Right cardiac atrium (tissue), 5 donors: ENCODE data around the gene ARMH3. TPM values are rescaled to one million over a fixed set of nuclear protein-coding genes. Genes with fewer than 3 reads are reported as not detected.
"Not testable (repeated sequence)": the region's sequence is repeated elsewhere in the genome, so short reads cannot be mapped to it uniquely, and the experiment has no call there.

Experiments used
- ATAC-seq, 2 donors: fragments of 200-7000 bp; cut with Tn5 transposase; one replicate each; pipeline versions ENCODE4 v1.8.0 to v1.9.1; 2020; ENCODE audit warnings: moderate library complexity in 2 of 2, mild to moderate bottlenecking in 1 of 2
- DNase-seq, 3 donors: peaks; one replicate each; pipeline ENCODE4 v3.0.0-alpha.2; 2020
- H3K27ac ChIP-seq: one replicate; pipeline ENCODE4 v1.5.1; 2013; ENCODE audit warnings: mild to moderate bottlenecking, low read length, control low read depth, moderate library complexity
- H3K27me3 ChIP-seq: one replicate; pipeline ENCODE4 v1.6.1; 2013; ENCODE audit not compliant: control insufficient read depth, insufficient read depth
- H3K4me1 ChIP-seq: one replicate; pipeline ENCODE4 v1.6.1; 2013; ENCODE audit warnings: low read length; ENCODE audit not compliant: control insufficient read depth, insufficient read depth
- H3K4me3 ChIP-seq: one replicate; pipeline ENCODE4 v1.5.1; 2013; ENCODE audit warnings: low read length, control low read depth
- H3K9me3 ChIP-seq: one replicate; pipeline ENCODE4 v1.6.1; 2013; ENCODE audit warnings: low read length; ENCODE audit not compliant: control insufficient read depth
- WGBS: extraction: QIAGEN DNeasy Blood & Tissue Kit; methylation state at CpG from one replicate; pipeline ENCODE4 v1.1.7; 2013; 5-methylcytosine and 5-hydroxymethylcytosine counted together
- intact Hi-C, 4 donors: fragments of 100-400 bp; cut with DNase I; formaldehyde crosslinking; loops; one replicate each; pipeline versions ENCODE4 v1.11.0 to v1.14.0; 2022 to 2023
- polyA plus RNA-seq: library from polyadenylated mRNA; stranded (reverse); fragments of 200-250 nt; gene quantifications from one replicate; pipeline ENCODE4 v1.2.3, GENCODE V29; 2013
- total RNA-seq, 4 donors: library from RNA; stranded (reverse); fragmentation: NEBNext Ultra II Directional; extraction: Animal tissue kit (Norgen Biotek cat#: 25700); gene quantifications; one replicate each; pipeline ENCODE4 v1.2.1, GENCODE V29; 2021
- donor health status: healthy with polysubstance abuse.
- donor health status: DM: no; HTN: yes; CAD: no.
- donor health status: DM: no; HTN: no; CAD: no.
- donor health status: DM: no; HTN: yes; CAD: no; lungs with severe emphysema.
- donor health status: DM: yes; HTN: yes; CAD: no.

The ARMH3 gene
- total and polyA plus RNA-seq, 5 donors: 38.1 to 87.3 (median 48.0) TPM

DNA sequence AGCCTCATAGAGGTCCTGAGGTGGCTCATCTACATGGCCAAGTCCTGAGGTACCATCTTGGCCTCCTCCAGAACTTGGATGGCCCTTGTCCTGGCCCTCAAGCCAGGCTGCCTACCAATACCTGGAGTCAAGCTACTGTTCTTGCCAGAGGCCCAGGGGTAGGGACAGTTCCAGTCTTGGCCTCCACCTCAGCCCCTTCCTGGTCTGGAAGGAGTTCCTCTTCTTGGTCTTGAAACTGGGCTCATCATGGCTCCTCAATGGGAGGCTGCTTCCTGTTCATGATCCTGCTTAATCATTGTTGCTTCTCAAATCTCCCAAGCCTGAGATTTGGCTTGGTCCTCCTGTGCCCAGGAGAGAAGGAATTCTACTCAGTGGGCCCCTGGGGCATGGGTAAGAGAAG, 13.1 kb upstream of the ARMH3 start:
- ATAC-seq (no peak), DNase-seq (no peak)
- intact Hi-C loops: no loop called here
- Histone ChIP-seq H3K4me3 (no peak overlapping the region), H3K27me3 (no peaks in the 10 kb centered on the region), H3K27ac (no peak overlapping the region), H3K9me3 (no peaks in the 10 kb centered on the region), H3K4me1 (peaks cover 12% of the 10 kb centered on the region)

DNA sequence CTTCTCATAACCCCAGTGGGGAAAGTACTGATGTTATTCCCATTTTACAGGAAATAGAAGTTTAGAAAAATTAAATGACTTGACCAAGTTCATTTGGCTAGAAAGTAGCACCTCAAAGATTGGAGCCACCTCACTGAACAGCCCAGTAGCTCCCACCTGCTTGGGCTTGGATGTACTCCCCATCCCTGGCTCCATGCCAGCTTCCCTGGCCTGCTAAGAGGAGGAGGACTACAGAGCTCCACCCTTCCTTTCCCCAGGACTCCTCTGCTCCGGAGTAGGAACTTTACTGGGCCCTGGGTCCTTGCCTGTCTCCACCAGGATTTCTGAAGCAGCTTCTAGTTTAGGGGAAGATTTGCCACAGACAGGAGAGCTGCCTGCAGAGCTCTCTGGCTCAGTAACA, 12.2 kb upstream of the ARMH3 start:
- no peak for ATAC-seq
- Histone ChIP-seq H3K4me1 (peaks cover 12% of the 10 kb centered on the region), H3K9me3 (no peaks in the 10 kb centered on the region), H3K27ac (no peak overlapping the region), H3K4me3 (no peak overlapping the region), H3K27me3 (no peaks in the 10 kb centered on the region)
- intact Hi-C loops: no loop called here
- WGBS: 28% methylated on average over 1 of the region's 1 CpG
- peak in 2 of 3 donors; percentile 57 to 70 for DNase-seq

DNA sequence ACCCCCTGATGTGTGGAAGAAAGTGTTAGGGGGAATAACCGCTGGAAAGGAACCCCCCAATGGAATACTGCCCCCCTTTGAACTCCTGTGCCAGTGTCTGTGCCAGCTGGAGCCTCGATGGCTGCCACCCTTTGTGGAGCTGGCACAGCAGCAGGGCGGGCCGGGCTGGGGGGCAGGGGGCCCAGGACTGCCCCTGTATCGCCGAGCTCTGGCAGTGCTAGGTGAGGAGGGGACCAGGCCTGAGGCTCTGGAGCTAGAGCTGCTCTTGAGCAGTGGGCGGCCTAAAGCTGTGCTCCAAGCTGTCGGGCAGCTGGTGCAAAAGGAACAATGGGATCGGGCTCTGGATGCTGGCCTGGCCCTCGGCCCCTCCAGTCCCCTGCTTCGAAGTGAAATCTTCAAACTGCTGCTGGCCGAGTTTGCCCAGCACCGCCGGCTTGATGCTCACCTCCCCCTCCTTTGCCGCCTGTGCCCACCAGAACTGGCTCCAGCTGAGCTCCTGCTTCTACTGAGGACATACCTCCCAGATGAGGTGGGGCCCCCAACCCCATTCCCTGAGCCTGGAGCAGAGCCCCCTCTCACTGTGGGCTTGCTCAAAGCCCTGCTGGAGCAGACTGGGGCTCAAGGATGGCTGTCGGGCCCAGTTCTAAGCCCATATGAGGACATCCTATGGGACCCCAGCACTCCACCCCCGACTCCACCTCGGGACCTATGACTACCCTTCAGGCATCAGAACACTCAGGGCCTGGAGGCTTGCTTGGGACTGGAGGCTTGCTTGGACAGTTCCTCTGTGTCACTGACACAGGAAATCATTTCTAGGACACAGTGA, 11.3 kb upstream of the ARMH3 start:
- intact Hi-C loops: no loop called here
- Histone ChIP-seq H3K27me3 (no peaks in the 10 kb centered on the region), H3K27ac (no peak overlapping the region), H3K4me3 (no peak overlapping the region), H3K9me3 (no peaks in the 10 kb centered on the region), H3K4me1 (peaks cover 12% of the 10 kb centered on the region)
- ATAC-seq (no peak), DNase-seq (no peak)
- WGBS: 87% methylated on average over 18 of the region's 18 CpGs

DNA sequence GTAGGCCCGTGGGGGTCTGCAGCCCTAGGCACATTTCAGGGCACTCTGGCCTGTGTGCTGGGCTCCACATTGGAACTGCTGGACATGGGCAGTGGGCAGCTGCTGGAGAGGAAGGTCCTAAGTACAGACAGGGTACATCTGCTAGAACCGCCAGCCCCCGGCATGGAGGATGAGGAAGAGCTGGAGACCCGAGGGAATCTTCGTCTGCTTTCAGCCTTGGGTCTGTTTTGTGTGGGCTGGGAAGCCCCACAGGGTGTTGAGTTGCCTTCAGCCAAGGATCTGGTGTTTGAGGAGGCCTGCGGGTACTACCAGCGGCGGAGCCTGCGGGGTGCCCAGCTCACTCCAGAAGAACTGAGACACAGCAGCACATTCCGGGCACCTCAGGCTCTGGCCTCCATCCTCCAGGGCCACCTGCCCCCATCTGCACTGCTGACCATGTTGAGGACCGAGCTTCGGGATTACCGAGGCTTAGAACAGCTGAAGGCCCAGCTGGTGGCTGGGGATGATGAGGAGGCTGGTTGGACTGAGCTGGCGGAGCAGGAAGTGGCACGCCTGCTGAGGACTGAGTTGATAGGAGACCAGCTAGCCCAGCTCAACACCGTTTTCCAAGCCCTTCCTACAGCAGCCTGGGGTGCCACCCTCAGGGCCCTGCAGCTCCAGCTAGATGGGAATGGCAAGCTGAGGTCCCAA, 10.6 kb upstream of the ARMH3 start:
- H3K27ac ChIP-seq: no peak overlapping the region
- intact Hi-C loops: no loop called here
- DNase-seq: no peak
- H3K4me3 ChIP-seq: no peak overlapping the region
- H3K27me3 ChIP-seq: no peaks in the 10 kb centered on the region
- H3K4me1 ChIP-seq: peaks cover 12% of the 10 kb centered on the region
- H3K9me3 ChIP-seq: no peaks in the 10 kb centered on the region
- ATAC-seq: no peak
- 84% methylated on average over 16 of the region's 16 CpGs for WGBS

DNA sequence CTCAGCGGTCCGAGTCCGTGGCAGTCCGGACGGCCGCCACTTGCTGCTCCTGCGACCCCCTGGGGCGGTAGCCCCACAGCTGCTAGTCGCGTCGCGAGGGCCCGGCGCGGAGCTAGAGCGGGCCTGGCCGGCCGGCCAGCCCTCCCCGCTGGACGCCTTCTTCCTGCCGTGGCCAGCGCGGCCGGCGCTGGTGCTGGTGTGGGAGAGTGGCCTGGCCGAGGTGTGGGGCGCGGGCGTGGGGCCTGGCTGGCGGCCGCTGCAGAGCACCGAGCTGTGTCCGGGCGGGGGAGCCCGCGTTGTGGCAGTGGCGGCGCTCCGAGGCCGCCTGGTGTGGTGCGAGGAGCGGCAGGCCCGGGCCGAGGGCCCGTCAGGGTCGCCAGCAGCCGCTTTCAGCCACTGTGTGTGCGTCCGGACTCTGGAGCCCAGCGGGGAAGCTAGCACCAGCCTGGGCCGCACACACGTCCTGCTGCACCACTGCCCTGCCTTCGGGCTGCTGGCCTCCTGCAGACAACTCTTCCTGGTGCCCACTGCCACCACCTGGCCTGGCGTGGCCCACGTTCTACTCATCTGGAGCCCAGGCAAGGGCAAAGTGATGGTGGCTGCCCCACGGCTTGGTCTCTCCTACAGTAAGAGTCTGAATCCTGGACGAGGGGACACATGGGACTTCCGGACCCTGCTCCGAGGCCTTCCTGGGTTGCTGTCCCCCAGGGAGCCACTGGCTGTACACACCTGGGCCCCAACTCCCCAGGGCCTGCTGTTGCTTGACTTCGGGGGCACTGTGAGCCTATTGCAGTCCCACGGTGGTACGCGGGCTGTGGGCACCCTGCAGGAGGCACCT, 9.8 kb upstream of the ARMH3 start:
- WGBS: 8% methylated on average over 63 of the region's 63 CpGs
- peak overlapping the region; percentile 88 for H3K27ac ChIP-seq
- peak overlapping the region; percentile 84 for H3K4me3 ChIP-seq
- peak; percentile 46 to 63 for ATAC-seq
- intact Hi-C loops: no loop called here
- H3K27me3 ChIP-seq: no peaks in the 10 kb centered on the region
- peaks cover 12% of the 10 kb centered on the region for H3K4me1 ChIP-seq
- peak; percentile 46 to 81 (median 78) for DNase-seq
- no peaks in the 10 kb centered on the region for H3K9me3 ChIP-seq

DNA sequence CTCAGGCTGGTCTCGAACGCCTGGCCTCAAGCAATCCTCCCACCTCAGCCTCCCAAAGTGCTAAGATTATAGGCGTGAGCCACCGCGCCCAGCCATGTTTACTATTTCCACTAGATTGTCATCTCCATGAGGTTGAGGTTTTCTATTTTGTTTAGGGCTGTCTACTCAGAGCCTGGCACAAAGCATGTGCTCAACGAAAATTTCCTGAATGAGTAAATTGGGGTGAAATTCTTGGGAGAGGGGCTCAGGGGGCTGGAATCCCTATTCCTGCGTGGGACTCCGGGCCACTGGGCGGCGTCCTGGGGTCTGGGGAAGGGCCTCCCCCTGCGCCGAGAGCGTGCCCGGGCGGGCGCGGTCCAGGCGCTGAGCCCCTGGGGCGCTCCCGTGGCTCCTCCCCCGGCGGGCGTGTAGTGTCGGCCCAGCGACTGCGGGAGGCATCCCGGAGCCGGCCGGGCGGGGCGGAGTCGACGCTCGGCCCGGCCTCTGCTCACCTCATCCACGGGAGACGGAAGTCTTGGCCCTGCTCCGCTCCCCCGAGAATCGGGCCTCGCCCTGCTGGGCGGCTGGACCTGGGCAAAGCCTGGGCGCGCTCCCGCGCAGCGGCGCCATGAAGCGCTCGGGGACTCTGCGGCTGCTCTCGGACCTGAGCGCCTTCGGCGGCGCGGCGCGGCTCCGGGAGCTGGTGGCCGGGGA, 9.0 kb upstream of the ARMH3 start, which contains the start of gene HPS6:
HPS6 (plus strand) TSS at position 482 of the 693 bp plus-strand sequence; CDS start at position 608, 126 bp downstream.
- peak; percentile 98 for ATAC-seq
- WGBS: 1% methylated on average over 61 of the region's 61 CpGs
- intact Hi-C loops: no loop called here

DNA sequence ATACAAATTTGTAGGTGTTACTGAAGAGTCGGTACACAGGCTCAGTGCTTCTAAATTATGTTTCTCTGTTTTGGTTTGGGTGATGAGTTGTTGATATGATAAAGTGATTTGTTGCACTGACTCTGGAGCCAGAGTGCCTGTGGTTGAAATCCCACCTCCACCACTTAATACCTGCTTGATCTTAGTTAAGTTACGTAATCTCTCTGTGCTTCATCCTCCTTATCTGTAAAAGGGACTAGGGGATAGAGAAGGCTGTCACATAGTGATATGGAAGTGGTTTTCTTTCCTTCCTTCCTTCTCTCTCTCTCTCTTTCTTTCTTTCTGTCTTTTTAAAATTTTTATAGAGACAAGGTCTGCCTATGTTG, 8.5 kb upstream of the ARMH3 start:
- no peak for ATAC-seq
- 51% methylated on average over 2 of the region's 2 CpGs for WGBS
- intact Hi-C loops: no loop called here
- Histone ChIP-seq H3K4me1 (peaks cover 12% of the 10 kb centered on the region), H3K27ac (peak overlapping the region; percentile 46), H3K4me3 (no peak overlapping the region), H3K9me3 (no peaks in the 10 kb centered on the region), H3K27me3 (no peaks in the 10 kb centered on the region)
- no peak for DNase-seq

More for the DNA sequence above, 9.0 kb upstream of the ARMH3 start, which contains the start of gene HPS6:
- DNase-seq: peak; percentile 95 to 98 (median 97)
- no peaks in the 10 kb centered on the region for H3K9me3 ChIP-seq
- peak within 1 kb of the TSS; percentile 88 for H3K27ac ChIP-seq
- H3K27me3 ChIP-seq: no peaks in the 10 kb centered on the region
- peak within 1 kb of the TSS; percentile 84 for H3K4me3 ChIP-seq
- peaks cover 12% of the 10 kb centered on the region for H3K4me1 ChIP-seq

DNA sequence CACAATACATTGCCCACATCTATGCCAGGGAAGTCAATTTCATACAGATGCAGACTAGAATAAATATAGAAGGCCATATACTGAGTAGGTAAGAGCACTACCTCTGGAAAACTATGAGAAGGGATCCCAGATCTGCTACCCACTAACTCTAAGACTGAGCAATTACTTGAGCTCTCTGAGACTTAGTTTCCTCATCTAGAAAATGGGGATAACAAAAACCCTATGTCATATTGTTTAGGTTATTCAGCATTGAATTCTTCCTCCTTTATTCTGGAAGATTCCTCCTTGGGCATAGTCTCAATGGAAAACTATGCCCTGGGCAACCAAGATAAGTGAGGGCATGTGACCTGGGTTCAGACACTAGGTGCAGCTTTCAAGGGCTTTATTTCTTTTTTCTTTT, 4.0 kb upstream of the ARMH3 start:
- Histone ChIP-seq H3K4me1 (no peaks in the 10 kb centered on the region), H3K27ac (no peak overlapping the region), H3K9me3 (no peaks in the 10 kb centered on the region), H3K27me3 (no peaks in the 10 kb centered on the region), H3K4me3 (no peak overlapping the region)
- ATAC-seq (no peak), DNase-seq (no peak)
- intact Hi-C loops: no loop called here

DNA sequence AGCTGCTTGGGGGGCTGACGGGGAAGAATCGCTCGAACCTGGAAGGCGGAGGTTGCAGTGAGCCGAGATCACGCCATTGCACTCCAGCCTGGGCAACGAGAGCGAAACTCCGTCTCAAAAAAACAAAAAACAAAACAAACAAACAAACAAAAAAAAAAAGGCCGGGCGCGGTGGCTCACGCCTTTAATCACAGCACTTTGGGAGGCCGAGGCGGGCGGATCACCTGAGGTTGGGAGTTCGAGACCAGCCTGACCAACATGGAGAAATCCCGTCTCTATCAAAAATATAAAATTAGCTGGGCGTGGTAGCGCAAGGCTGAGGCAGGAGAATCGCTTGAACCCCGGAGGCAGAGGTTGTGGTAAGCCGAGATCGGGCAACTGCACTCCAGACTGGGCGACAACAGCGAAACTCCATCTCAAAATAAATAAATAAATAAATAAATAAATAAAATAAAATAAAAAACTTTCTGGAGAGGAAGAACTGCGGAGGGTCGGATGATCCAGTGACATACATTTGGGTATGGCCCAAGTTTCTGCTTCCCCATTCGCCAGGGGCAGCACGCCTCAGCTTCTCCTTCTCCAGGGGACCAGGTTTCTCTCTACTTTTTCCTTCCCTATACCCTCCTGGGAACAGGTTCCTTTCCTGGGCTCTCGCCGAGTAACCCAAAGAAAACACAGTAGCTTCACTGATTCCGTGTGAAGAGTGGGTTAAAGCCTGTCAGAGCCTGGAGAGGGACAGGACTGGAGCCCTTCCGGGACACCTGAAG, 909 bp downstream of the ARMH3 start:
- intact Hi-C loops, H3K4me1 ChIP-seq, H3K27me3 ChIP-seq, H3K9me3 ChIP-seq: not testable (repeated sequence)
- peak in 1 of 3 donors; percentile 67 for DNase-seq
- H3K4me3 ChIP-seq: peak overlapping the region; percentile 82
- WGBS: 70% methylated on average over 34 of the region's 34 CpGs
- peak overlapping the region; percentile 93 for H3K27ac ChIP-seq
- ATAC-seq: peak in 1 of 2 donors; percentile 3

DNA sequence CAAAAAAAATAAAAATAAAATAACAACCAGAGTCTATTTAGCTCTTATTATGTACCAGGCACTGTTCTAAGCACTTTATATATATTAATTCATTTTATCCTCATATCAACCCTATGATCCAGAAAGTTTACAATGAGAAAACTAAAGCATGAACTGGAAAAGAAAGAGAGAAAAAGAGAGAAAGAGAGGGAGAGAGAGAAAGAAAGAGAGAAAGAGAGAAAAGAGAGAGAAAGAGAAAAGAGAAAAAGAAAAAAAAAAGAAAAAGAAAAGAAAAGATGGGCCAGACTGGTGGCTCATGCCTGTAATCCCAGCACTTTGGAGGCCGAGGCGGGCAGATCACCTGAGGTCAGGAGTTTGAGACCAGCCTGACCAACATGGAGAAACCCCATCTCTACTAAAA, 9.9 kb downstream of the ARMH3 start:
- Histone ChIP-seq H3K4me1 (peaks cover 1% of the 10 kb centered on the region), H3K27ac (no peak overlapping the region), H3K4me3 (no peak overlapping the region), H3K9me3 (no peaks in the 10 kb centered on the region), H3K27me3 (no peaks in the 10 kb centered on the region)
- DNase-seq (no peak), ATAC-seq (no peak)
- 95% methylated on average over 2 of the region's 2 CpGs for WGBS
- intact Hi-C loops: no loop called here
